K562 treated with DMSO at 1 percent for 12 hours (cell line): ENCODE data around the gene VKORC1. TPM values are rescaled to one million over a fixed set of nuclear protein-coding genes. Genes with fewer than 3 reads are reported as not detected.

Source experiments
- total RNA-seq: library from RNA; unstranded; fragments of 300-600 nt; gene quantifications from 2 replicates; pipeline ENCODE4 v1.2.3, GENCODE V29; 2022; ENCODE audit not compliant: insufficient read depth

Gene VKORC1
- total RNA-seq: 174 and 195 TPM in 2 replicates

GRCh38 chr16:31094424-31095120 lies at the start of gene VKORC1:
VKORC1 (minus strand) TSS chr16:31094797; CDS start chr16:31094729, 68 bp downstream.

GRCh38 chr16:31135535-31136286 lies 41.1 kb upstream of the VKORC1 start, which contains the start of gene PRSS8:
PRSS8 (minus strand) TSS chr16:31135727; CDS start chr16:31135498, 229 bp downstream.

GRCh38 chr16:31117384-31118222 lies 23.0 kb upstream of the VKORC1 start, which contains the start of gene KAT8:
KAT8 (plus strand) TSS chr16:31117664; CDS start chr16:31117682, 18 bp downstream.

GRCh38 chr16:31108035-31108793 lies 13.6 kb upstream of the VKORC1 start, which contains the start of gene BCKDK:
BCKDK (plus strand) TSS chr16:31108386; CDS start chr16:31109224, 838 bp downstream.

GRCh38 chr16:31088459-31089183 lies 6.0 kb downstream of the VKORC1 start, which contains the start of gene PRSS53:
PRSS53 (minus strand) TSS chr16:31088943; CDS start chr16:31088809, 134 bp downstream.

GRCh38 chr16:31073970-31074813 lies 20.4 kb downstream of the VKORC1 start, which contains the start of the genes ZNF646 and ZNF668:
ZNF646 (plus strand) TSS chr16:31074422; CDS start chr16:31076325, 1,903 bp downstream.
ZNF668 (minus strand) TSS chr16:31074240; CDS start chr16:31064459, 9,781 bp downstream.

Other genes with a start within 250 kb of the VKORC1 start
- 34.7 and 37.0 TPM in 2 replicates for gene BCL7C, start 200.7 kb downstream of the VKORC1 start, total RNA-seq
- gene CTF1, start 198.2 kb downstream of the VKORC1 start, total RNA-seq: 2.3 and 4.4 TPM in 2 replicates
- 16.7 and 23.8 TPM in 2 replicates for gene FBXL19, start 171.2 kb downstream of the VKORC1 start, total RNA-seq
- 60.2 and 70.0 TPM in 2 replicates for gene ORAI3, start 145.7 kb downstream of the VKORC1 start, total RNA-seq
- 9.2 and 21.8 TPM in 2 replicates for gene SETD1A, start 137.0 kb downstream of the VKORC1 start, total RNA-seq
- 35.2 and 36.1 TPM in 2 replicates for gene HSD3B7, start 109.6 kb downstream of the VKORC1 start, total RNA-seq
- gene STX1B, start 84.2 kb downstream of the VKORC1 start, total RNA-seq: 0.32 and 0.64 TPM in 2 replicates
- gene STX4, start 61.2 kb downstream of the VKORC1 start, total RNA-seq: 34.6 and 51.0 TPM in 2 replicates
- gene ZNF668, start 20.6 kb downstream of the VKORC1 start, total RNA-seq: 11.3 and 15.1 TPM in 2 replicates
- gene ZNF646, start 20.4 kb downstream of the VKORC1 start, total RNA-seq: 4.9 and 20.4 TPM in 2 replicates
- gene PRSS53, start 5.9 kb downstream of the VKORC1 start, total RNA-seq: 0.90 and 4.8 TPM in 2 replicates
- gene BCKDK, start 13.6 kb upstream of the VKORC1 start, total RNA-seq: 33.9 and 40.7 TPM in 2 replicates
- gene KAT8, start 22.9 kb upstream of the VKORC1 start, total RNA-seq: 63.8 and 95.3 TPM in 2 replicates
- 53.9 and 61.4 TPM in 2 replicates for gene PRSS8, start 40.9 kb upstream of the VKORC1 start, total RNA-seq
- gene PRSS36, start 55.3 kb upstream of the VKORC1 start, total RNA-seq: 1.3 and 3.2 TPM in 2 replicates
- gene FUS, start 85.3 kb upstream of the VKORC1 start, total RNA-seq: 164 and 238 TPM in 2 replicates
- gene PYCARD, start 108.0 kb upstream of the VKORC1 start, total RNA-seq: 66.1 and 82.3 TPM in 2 replicates
- not detected in 2 replicates for gene TRIM72, start 119.3 kb upstream of the VKORC1 start, total RNA-seq
- gene PYDC1, start 122.3 kb upstream of the VKORC1 start, total RNA-seq: not detected in 2 replicates
- 1.9 and 5.0 TPM in 2 replicates for gene ITGAM, start 165.2 kb upstream of the VKORC1 start, total RNA-seq